Activated CD8-positive, alpha-beta T cell treated with anti-CD3 and anti-CD28 coated beads, Interleukin-2, amount 10 ng/mL, durations not matched to agents 7 days and 5 days (primary cell): ENCODE data around the gene LDB3. TPM values are rescaled to one million over a fixed set of nuclear protein-coding genes. Genes with fewer than 3 reads are reported as not detected.

Experiments used
- ATAC-seq: fragments of 150-1000 bp; cut with Tn5 transposase; one replicate; pipeline ENCODE4 v1.10.0; 2021; ENCODE audit warnings: moderate library complexity
- CTCF ChIA-PET: fragments of 350-600 bp; sonication (Branson Sonifier 250); formaldehyde crosslinking; loops from one replicate; lab custom pipeline; 2021; ENCODE audit warnings: antibody characterized with exemption; lab: Charles Lee
- POLR2A ChIA-PET: fragments of 350-600 bp; sonication (Branson Sonifier 250); formaldehyde crosslinking; loops from one replicate; lab custom pipeline; 2021; ENCODE audit warnings: antibody characterized with exemption; lab: Charles Lee
- DNase-seq: peaks from one replicate; pipeline ENCODE4 v3.0.0-alpha.2; 2020
- H3K27ac Mint-ChIP-seq: one replicate; pipeline ENCODE4 v1.8.0; 2021; ENCODE audit warnings: mild to moderate bottlenecking, mixed read lengths
- H3K27me3 Mint-ChIP-seq: one replicate; pipeline ENCODE4 v1.8.0; 2021; ENCODE audit warnings: low read depth, mixed read lengths
- H3K36me3 Mint-ChIP-seq: one replicate; pipeline ENCODE4 v1.8.0; 2021; ENCODE audit warnings: low read depth, mixed read lengths
- H3K4me1 Mint-ChIP-seq: one replicate; pipeline ENCODE4 v1.8.0; 2021; ENCODE audit warnings: low read depth, mixed read lengths
- H3K4me3 Mint-ChIP-seq: one replicate; pipeline ENCODE4 v1.8.0; 2021; ENCODE audit warnings: mild to moderate bottlenecking, mixed read lengths
- H3K9me3 Mint-ChIP-seq: one replicate; pipeline ENCODE4 v1.8.0; 2022; ENCODE audit warnings: mixed read lengths; ENCODE audit not compliant: insufficient read depth
- total RNA-seq, 2 experiments: library from RNA; stranded (reverse); gene quantifications; one replicate each; pipeline ENCODE4 v1.2.3, GENCODE V29; 2021

The LDB3 gene
- total RNA-seq, 2 experiments from 2014 or later, result 0.05 TPM; not detected in 1

DNA sequence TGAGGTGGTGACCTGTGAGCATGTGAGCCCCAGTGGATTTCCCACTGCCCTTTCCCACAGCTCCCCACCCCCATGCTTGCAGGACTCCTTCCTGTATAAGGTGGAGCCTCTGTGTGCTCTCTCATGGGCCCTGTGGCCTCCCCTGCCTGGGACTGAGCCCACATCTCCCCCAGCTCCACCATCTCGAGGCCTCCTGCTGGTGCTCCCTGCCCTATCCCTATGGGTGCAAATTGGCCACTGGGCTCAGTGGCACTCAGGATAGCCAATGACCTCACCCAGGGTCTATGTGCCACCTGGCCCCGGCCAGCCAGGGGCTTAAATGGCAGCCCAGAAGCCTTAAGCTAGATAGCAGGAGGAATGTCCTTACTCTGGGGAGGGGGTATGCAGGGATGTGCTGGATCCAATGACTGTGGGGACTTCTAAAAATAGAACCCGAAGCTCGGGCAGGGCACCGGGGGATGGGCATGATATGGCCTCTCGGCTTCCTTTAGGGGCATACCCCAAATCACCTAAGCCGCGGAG lies 2.0 kb downstream of the LDB3 start:
- DNase-seq (no peak), ATAC-seq (no peak)
- Mint-ChIP-seq H3K27ac (no peak overlapping the region), H3K9me3 (no peaks in the 10 kb centered on the region), H3K4me3 (no peak overlapping the region), H3K4me1 (no peaks in the 10 kb centered on the region), H3K36me3 (no peaks in the 10 kb centered on the region), H3K27me3 (no peaks in the 10 kb centered on the region)
- CTCF ChIA-PET, result no interaction called here
- POLR2A ChIA-PET, result no interaction called here

DNA sequence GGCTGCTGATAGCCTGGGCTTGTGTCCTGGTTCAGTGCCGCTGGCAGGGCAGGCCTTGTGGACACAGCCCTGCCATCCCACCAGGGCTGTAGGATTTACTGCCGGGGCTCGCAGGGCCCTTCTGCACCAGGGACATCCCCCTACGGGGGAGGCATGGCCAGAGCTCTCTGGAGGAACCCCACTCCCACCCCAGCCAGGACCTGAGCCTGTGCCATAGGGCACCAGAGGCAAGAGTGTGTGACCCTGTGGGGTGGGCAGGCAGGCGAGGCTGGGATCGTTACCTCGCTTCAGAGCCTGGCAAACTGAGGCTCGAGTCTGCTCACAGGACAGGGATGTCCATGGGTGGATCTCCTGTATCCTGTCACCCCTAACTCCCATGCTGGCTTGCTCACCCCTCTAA lies 2.6 kb downstream of the LDB3 start:
- DNase-seq, result no peak
- no peaks in the 10 kb centered on the region for H3K27me3 Mint-ChIP-seq
- ChIA-PET CTCF (no interaction called here), POLR2A (no interaction called here)
- no peaks in the 10 kb centered on the region for H3K4me1 Mint-ChIP-seq
- no peak overlapping the region for H3K4me3 Mint-ChIP-seq
- no peaks in the 10 kb centered on the region for H3K9me3 Mint-ChIP-seq
- no peak for ATAC-seq
- H3K27ac Mint-ChIP-seq, result no peak overlapping the region
- H3K36me3 Mint-ChIP-seq, result no peaks in the 10 kb centered on the region

DNA sequence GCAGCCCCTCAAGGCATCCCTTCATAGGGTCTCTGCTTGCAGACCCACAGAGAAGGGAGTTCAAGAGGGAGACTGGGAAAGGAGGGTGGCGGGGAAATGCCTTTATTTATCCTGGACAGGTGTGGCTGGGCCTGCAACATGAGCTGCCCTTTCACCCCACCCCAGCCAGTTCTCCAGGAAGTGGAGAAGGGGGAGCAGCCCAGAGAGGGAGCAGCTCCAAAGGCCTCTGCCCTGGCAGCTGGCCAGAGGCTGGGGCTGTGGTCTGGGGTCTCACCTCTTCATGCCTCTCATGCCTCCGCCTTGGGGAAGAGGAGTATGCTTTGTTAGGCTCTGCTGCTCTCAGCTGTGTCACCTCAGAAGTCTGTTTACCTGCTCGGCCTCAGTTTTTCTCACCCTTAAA lies 3.1 kb downstream of the LDB3 start:
- DNase-seq (no peak), ATAC-seq (no peak)
- Mint-ChIP-seq H3K4me3 (no peak overlapping the region), H3K36me3 (no peaks in the 10 kb centered on the region), H3K27me3 (no peaks in the 10 kb centered on the region), H3K9me3 (no peaks in the 10 kb centered on the region), H3K27ac (no peak overlapping the region), H3K4me1 (no peaks in the 10 kb centered on the region)
- ChIA-PET POLR2A (no interaction called here), CTCF (no interaction called here)

DNA sequence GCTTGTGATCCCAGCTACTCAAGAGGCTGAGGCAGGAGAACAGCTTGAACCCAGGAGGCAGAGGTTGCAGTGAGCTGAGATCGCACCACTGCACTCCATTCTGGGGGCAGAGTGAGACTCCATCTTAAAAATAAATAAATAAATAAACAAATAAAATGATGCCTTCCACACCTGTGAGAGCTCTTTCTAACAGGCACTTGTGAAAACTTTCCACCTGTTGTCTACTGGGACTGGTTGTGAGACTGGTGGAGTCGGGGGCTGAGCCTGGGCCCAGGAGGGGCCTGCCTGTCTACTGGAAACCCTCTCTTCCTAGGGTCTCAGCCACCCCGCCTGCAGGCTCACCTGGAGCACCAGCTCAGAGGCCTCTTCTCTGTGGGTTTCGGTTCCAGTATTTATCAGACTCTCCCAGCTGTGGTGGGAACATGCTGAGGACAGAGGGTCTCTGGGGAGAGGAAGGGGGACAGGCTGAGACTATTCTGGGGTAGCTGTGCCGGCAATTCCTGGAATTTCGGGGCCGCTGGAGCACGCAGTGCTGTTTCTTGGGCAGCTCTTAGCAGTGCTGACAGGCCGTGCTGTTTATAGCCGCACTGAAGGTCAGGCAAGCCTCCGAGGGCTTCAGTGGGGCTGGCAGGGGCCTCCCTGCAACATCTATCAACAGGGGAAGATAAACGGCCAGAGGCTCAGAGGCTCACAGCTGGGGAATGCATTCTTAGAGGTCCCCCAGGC lies 3.8 kb downstream of the LDB3 start:
- Mint-ChIP-seq H3K27me3 (no peaks in the 10 kb centered on the region), H3K36me3 (no peaks in the 10 kb centered on the region), H3K9me3 (no peaks in the 10 kb centered on the region), H3K4me3 (no peak overlapping the region), H3K4me1 (no peaks in the 10 kb centered on the region), H3K27ac (no peak overlapping the region)
- POLR2A ChIA-PET, result no interaction called here
- DNase-seq (no peak), ATAC-seq (no peak)
- CTCF ChIA-PET, result no interaction called here

DNA sequence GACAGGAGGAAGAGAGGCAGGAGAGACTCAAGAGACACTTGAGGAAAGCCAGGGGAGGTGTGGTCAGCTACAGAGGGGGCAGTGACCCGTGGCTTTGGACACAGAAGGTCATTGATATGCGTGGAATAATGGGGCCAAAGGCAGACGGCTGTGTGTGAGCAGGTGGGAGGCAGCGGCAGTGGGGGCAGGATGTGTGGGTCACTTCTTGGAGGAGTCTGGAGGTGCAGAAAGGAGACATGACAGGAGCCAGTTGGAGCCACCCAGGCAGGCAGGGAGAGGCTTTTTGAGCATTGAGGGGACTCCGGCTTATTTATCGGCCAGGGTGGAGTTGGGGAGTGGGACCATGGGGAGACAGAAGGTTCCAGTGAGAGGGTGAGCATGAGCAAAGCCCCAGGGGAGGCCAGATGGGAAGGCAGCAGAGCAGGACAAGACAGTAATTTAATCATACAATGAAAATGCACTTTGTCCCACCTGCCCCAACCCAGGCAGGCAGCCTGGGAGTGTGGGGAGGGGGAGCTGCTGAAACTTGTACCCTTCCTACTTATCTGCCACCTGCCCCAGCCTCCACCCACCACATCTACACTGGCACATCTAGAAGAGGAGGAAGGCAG lies 5.0 kb downstream of the LDB3 start:
- DNase-seq (no peak), ATAC-seq (no peak)
- CTCF ChIA-PET, result interaction anchor here (0.8 kb wide), 1 partner anchor 15 kb away, joined by 3 read pairs; no protein-coding TSS in a partner anchor
- POLR2A ChIA-PET, result no interaction called here
- Mint-ChIP-seq H3K9me3 (no peaks in the 10 kb centered on the region), H3K27ac (no peak overlapping the region), H3K27me3 (no peaks in the 10 kb centered on the region), H3K4me3 (no peak overlapping the region), H3K4me1 (no peaks in the 10 kb centered on the region), H3K36me3 (no peaks in the 10 kb centered on the region)

DNA sequence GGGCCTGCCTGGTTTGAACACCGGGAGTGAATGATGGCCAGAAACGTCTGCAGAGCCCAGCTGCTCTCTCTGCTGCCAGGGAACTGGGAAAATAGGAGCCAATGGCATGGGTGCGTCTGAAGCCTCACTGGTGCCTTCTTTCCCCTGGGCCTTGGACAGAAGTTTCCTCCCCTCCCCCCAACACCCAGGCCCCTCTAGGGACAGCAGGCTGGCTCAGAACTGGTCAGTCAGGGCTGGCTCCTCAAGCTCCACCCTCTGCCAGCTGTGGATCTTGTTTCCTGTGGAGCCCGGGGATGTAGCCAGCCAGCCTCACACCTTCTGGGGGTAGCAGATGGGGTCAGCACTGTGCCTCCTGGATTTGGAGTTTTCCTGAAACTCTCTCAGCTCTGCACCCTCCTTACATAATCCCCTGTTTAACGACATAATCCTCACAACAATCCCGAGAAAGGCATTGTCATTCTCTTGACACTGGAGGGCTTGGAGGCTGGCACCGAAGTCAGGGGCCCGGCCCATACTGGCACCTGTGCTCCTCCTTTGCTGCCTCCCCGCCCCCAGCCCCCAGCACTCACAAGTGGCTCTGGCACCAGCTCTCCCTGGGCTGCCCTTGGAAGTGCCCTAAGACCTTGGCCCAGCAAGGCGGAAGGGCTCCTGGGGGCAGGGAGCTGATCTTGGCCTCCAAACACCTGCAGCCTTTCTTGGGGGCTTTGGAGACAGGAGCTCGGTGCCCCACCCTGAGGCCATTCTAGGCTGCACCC lies 5.7 kb downstream of the LDB3 start:
- no peak overlapping the region for H3K27ac Mint-ChIP-seq
- H3K4me3 Mint-ChIP-seq, result no peak overlapping the region
- no peak for ATAC-seq
- POLR2A ChIA-PET, result no interaction called here
- H3K36me3 Mint-ChIP-seq, result no peaks in the 10 kb centered on the region
- no peaks in the 10 kb centered on the region for H3K4me1 Mint-ChIP-seq
- DNase-seq, result no peak
- CTCF ChIA-PET, result interaction anchor here (0.8 kb wide), 1 partner anchor 15 kb away, joined by 3 read pairs; no protein-coding TSS in a partner anchor
- no peaks in the 10 kb centered on the region for H3K9me3 Mint-ChIP-seq
- H3K27me3 Mint-ChIP-seq, result no peaks in the 10 kb centered on the region

DNA sequence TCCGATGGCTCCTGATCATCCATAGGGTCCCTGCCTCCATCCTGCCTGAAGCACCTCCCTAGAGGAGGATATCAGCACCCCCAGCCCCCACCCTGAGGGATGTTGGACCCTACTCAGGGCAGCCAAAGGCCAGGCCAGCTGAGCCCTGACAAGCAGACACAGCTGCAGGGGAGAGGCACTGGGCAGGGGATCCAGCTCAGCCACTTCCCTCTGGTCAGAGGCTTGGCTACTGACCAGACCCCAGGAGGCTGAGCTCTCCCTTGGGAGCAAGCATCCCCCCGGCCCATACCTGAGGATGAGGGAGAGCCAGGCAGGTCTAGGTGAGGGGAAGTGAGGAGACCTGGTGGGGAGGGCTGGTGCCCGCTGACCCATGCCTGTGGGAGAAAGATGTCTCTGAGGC lies 6.6 kb downstream of the LDB3 start:
- H3K9me3 Mint-ChIP-seq, result no peaks in the 10 kb centered on the region
- ATAC-seq (no peak), DNase-seq (no peak)
- H3K4me3 Mint-ChIP-seq, result no peak overlapping the region
- POLR2A ChIA-PET, result no interaction called here
- H3K27me3 Mint-ChIP-seq, result peaks cover 2% of the 10 kb centered on the region
- no peaks in the 10 kb centered on the region for H3K4me1 Mint-ChIP-seq
- no peaks in the 10 kb centered on the region for H3K36me3 Mint-ChIP-seq
- H3K27ac Mint-ChIP-seq, result no peak overlapping the region
- CTCF ChIA-PET, result no interaction called here

DNA sequence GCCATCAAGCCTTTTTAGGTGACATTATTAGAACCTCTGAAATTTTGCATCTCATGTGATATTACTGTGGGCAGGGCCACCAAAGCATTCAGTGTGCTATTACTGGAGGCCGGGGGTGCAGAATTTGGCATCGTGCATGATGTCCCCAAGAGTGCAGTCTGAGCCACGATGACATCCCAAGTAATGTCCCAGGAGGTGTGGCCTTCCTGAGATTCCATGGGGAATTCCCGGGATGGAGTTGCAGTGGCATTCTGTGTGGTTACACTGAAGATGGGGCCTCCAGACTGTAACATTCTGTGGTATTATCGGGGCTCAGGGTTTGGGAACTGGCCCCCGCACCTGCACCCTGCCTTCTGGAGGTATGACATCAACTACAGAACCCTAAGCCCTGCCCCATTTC lies 9.1 kb downstream of the LDB3 start:
- no peak for DNase-seq
- no peak overlapping the region for H3K4me3 Mint-ChIP-seq
- no peak for ATAC-seq
- no peaks in the 10 kb centered on the region for H3K4me1 Mint-ChIP-seq
- no peak overlapping the region for H3K27ac Mint-ChIP-seq
- POLR2A ChIA-PET, result no interaction called here
- H3K36me3 Mint-ChIP-seq, result no peaks in the 10 kb centered on the region
- CTCF ChIA-PET, result no interaction called here
- H3K9me3 Mint-ChIP-seq, result no peaks in the 10 kb centered on the region
- H3K27me3 Mint-ChIP-seq, result peaks cover 2% of the 10 kb centered on the region

DNA sequence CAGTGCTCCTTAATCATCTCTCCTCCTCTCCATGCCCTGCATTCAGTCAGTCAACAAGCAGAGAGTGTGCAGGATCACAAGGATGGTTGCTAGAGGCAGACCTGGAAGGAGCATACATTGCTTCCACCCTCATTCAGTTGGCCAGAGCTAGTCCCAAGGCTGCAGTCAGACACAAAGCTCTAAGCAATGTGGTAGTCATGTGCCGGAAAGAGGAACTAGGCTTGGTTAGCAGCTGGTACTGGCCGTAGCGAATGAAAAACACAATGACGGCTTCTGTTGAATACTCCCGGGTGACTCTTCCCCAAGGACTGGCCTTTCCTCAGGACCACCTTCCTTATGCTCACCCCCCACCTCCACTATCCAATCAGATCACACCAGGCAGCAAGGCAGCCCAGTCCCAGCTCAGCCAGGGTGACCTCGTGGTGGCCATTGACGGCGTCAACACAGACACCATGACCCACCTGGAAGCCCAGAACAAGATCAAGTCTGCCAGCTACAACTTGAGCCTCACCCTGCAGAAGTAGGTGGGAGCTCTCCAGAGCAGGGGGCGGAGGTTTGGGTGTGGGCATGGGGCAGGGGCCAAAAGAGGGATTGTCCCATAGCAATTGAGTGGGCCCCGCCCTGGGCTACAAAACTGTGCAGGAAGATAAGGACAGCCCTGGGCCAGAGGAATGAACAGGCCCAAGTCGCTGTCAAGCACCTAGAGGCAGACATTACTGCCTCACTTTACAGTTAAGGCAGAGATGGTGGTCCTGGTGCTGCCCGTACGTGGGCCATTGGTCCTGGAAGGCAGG lies 10.9 kb downstream of the LDB3 start:
- no peak overlapping the region for H3K4me3 Mint-ChIP-seq
- no peaks in the 10 kb centered on the region for H3K36me3 Mint-ChIP-seq
- CTCF ChIA-PET, result interaction anchor here (0.7 kb wide), 1 partner anchor 221 kb away, joined by 3 read pairs; no protein-coding TSS in a partner anchor

DNA sequence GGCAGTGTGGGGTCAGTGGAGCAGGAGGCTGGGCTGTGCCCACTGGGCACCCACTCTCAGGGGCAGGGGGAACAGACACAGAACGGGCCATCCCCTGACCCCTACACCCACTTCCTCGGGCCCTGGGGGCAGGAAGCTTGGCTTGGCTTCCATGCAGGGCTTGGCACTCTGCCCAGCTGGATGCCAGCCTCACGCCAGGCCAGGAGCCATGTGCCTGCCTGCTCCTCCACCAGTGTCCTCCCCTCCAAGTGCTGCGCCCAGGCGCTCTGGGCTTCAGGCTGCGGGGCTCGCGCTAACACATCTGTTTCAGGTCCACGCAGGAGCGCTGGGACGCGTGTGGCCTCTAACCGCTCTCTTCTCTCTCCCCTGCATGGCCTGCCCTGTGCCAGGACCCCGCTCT lies 12.7 kb downstream of the LDB3 start:
- H3K27me3 Mint-ChIP-seq, result peaks cover 2% of the 10 kb centered on the region
- no peak overlapping the region for H3K4me3 Mint-ChIP-seq
- H3K27ac Mint-ChIP-seq, result no peak overlapping the region
- CTCF ChIA-PET, result no interaction called here
- POLR2A ChIA-PET, result no interaction called here
- no peaks in the 10 kb centered on the region for H3K4me1 Mint-ChIP-seq
- no peaks in the 10 kb centered on the region for H3K36me3 Mint-ChIP-seq
- ATAC-seq (no peak), DNase-seq (no peak)
- H3K9me3 Mint-ChIP-seq, result no peaks in the 10 kb centered on the region

More for the DNA sequence above, 10.9 kb downstream of the LDB3 start:
- POLR2A ChIA-PET, result interaction anchor here (0.6 kb wide), 1 partner anchor 269 kb away, joined by 4 read pairs; no protein-coding TSS in a partner anchor
- H3K9me3 Mint-ChIP-seq, result no peaks in the 10 kb centered on the region
- ATAC-seq (no peak), DNase-seq (no peak)
- no peaks in the 10 kb centered on the region for H3K4me1 Mint-ChIP-seq
- peaks cover 2% of the 10 kb centered on the region for H3K27me3 Mint-ChIP-seq
- H3K27ac Mint-ChIP-seq, result no peak overlapping the region

DNA sequence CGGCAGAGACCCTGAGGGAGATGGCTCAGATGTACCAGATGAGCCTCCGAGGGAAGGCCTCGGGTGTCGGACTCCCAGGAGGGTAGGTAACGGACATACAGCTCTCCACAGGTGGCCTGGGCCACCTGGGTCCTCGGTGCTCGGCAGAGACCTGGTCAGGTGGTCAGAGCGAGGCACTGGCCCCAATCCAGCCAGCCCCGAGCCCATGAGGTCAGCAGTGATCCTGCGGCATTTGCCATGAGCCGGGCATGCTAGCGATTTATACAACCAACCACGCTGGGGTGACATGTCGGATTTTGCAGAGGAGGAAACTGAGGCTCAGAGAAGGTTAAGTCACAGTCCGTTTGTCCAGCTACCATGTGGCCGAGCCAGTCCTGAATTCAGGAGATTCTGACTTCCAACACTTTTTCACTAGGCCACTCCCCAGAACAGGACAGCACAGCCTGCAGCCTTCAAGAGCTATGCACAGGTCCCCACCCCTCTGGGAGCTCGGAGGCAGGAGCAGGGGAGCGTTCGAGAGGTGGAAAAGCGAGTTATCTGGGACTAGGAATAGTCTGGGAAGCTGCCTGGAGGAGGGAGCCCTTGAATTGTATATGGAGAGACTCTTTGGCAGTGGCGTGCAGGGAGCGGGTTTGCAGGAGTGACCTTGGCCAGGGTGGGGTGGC lies 13.5 kb downstream of the LDB3 start:
- ChIA-PET POLR2A (no interaction called here), CTCF (no interaction called here)
- no peak for DNase-seq
- Mint-ChIP-seq H3K9me3 (no peaks in the 10 kb centered on the region), H3K4me3 (no peak overlapping the region), H3K27ac (no peak overlapping the region), H3K27me3 (peaks cover 2% of the 10 kb centered on the region), H3K4me1 (no peaks in the 10 kb centered on the region), H3K36me3 (no peaks in the 10 kb centered on the region)
- no peak for ATAC-seq
